MG63 (cell line): ENCODE results near the gene GPR26. TPM values are rescaled to one million over a fixed set of nuclear protein-coding genes. Genes with fewer than 3 reads are reported as not detected.
A peak's percentile ranks its signal among the peaks of the same experiment; 100 is the strongest.

ENCODE experiments used
- DNase-seq: peaks from one replicate; pipeline ENCODE4 v3.0.0-alpha.2; 2020
- H3K27me3 ChIP-seq: fragments of 250-450 bp; sonication (Bioruptor Pico); 2 replicates; pipeline ENCODE4 v1.5.1; 2020; ENCODE audit warnings: mild to moderate bottlenecking, moderate library complexity
- H3K36me3 ChIP-seq: fragments of 250-450 bp; sonication (Bioruptor Pico); 2 replicates; pipeline ENCODE4 v1.5.1; 2020; ENCODE audit warnings: mild to moderate bottlenecking, moderate library complexity
- H3K4me3 ChIP-seq: fragments of 250-450 bp; sonication (Bioruptor Pico); 2 replicates; pipeline ENCODE4 v1.5.1; 2020; ENCODE audit warnings: mild to moderate bottlenecking, moderate library complexity
- H3K9me3 ChIP-seq: fragments of 250-450 bp; sonication (Bioruptor Pico); 2 replicates; pipeline ENCODE4 v1.5.1; 2020; ENCODE audit warnings: mild to moderate bottlenecking, moderate library complexity
- total RNA-seq: library from RNA; depleted of rRNA; stranded (reverse); fragments of >200 nt; shearing (Covaris generic); gene quantifications from 2 replicates; pipeline ENCODE4 v1.2.3, GENCODE V29; 2014; ENCODE audit warnings: low replicate concordance; rRNA removed

The GPR26 gene
- not detected in 2 replicates for total RNA-seq

GRCh38 chr10:123666318-123667236 lies at the start of gene GPR26:
GPR26 (plus strand) TSS chr10:123666355; CDS start chr10:123666408, 53 bp downstream.
- Histone ChIP-seq H3K4me3 (no peak within 1 kb of the TSS), H3K27me3 (peaks cover 17% of the 10 kb centered on the region), H3K9me3 (no peaks in the 10 kb centered on the region), H3K36me3 (no peaks in the 10 kb centered on the region)
- peak; percentile 32 for DNase-seq

- Histone ChIP-seq H3K27me3 (no peaks in the 10 kb centered on the region), H3K36me3 (no peaks in the 10 kb centered on the region), H3K4me3 (no peak overlapping the region), H3K9me3 (no peaks in the 10 kb centered on the region)
- DNase-seq = no peak
Measured at GRCh38 chr10:123618224-123618623, 47.9 kb upstream of the GPR26 start.

- DNase-seq = no peak
- no peaks in the 10 kb centered on the region for H3K27me3 ChIP-seq
- H3K9me3 ChIP-seq = no peaks in the 10 kb centered on the region
- H3K36me3 ChIP-seq = no peaks in the 10 kb centered on the region
- H3K4me3 ChIP-seq = no peak overlapping the region
Measured at GRCh38 chr10:123619067-123619855, 46.9 kb upstream of the GPR26 start.

GRCh38 chr10:123620621-123621020 lies 45.5 kb upstream of the GPR26 start:
- H3K4me3 ChIP-seq = no peak overlapping the region
- H3K9me3 ChIP-seq = no peaks in the 10 kb centered on the region

GRCh38 chr10:123621492-123621891 lies 44.7 kb upstream of the GPR26 start:
- no peaks in the 10 kb centered on the region for H3K9me3 ChIP-seq
- DNase-seq = peak; percentile 81
- H3K27me3 ChIP-seq = no peaks in the 10 kb centered on the region
- no peaks in the 10 kb centered on the region for H3K36me3 ChIP-seq
- no peak overlapping the region for H3K4me3 ChIP-seq

More at GRCh38 chr10:123620621-123621020, 45.5 kb upstream of the GPR26 start:
- Histone ChIP-seq H3K27me3 (no peaks in the 10 kb centered on the region), H3K36me3 (no peaks in the 10 kb centered on the region)
- no peak for DNase-seq

- H3K4me3 ChIP-seq = no peak overlapping the region
- H3K27me3 ChIP-seq = no peaks in the 10 kb centered on the region
- DNase-seq = no peak
- no peaks in the 10 kb centered on the region for H3K9me3 ChIP-seq
- no peaks in the 10 kb centered on the region for H3K36me3 ChIP-seq
Measured at GRCh38 chr10:123621916-123622315, 44.2 kb upstream of the GPR26 start.

GRCh38 chr10:123622381-123622780 lies 43.8 kb upstream of the GPR26 start:
- H3K27me3 ChIP-seq = no peaks in the 10 kb centered on the region
- H3K36me3 ChIP-seq = no peaks in the 10 kb centered on the region
- no peaks in the 10 kb centered on the region for H3K9me3 ChIP-seq
- H3K4me3 ChIP-seq = no peak overlapping the region
- peak; percentile 76 for DNase-seq

- Histone ChIP-seq H3K9me3 (peaks cover 9% of the 10 kb centered on the region), H3K27me3 (no peaks in the 10 kb centered on the region), H3K4me3 (no peak overlapping the region), H3K36me3 (no peaks in the 10 kb centered on the region)
- peak; percentile 68 for DNase-seq
Measured at GRCh38 chr10:123624086-123624485, 42.1 kb upstream of the GPR26 start.

GRCh38 chr10:123633106-123633505 lies 33.0 kb upstream of the GPR26 start:
- Histone ChIP-seq H3K4me3 (no peak overlapping the region), H3K36me3 (no peaks in the 10 kb centered on the region), H3K9me3 (peaks cover 15% of the 10 kb centered on the region), H3K27me3 (no peaks in the 10 kb centered on the region)
- peak; percentile 67 for DNase-seq

GRCh38 chr10:123633636-123634035 lies 32.5 kb upstream of the GPR26 start:
- no peaks in the 10 kb centered on the region for H3K27me3 ChIP-seq
- no peak overlapping the region for H3K4me3 ChIP-seq
- DNase-seq = no peak
- H3K9me3 ChIP-seq = peaks cover 10% of the 10 kb centered on the region
- no peaks in the 10 kb centered on the region for H3K36me3 ChIP-seq

- Histone ChIP-seq H3K4me3 (no peak overlapping the region), H3K36me3 (no peaks in the 10 kb centered on the region)
- DNase-seq = no peak
Measured at GRCh38 chr10:123634221-123634620, 31.9 kb upstream of the GPR26 start.

GRCh38 chr10:123635131-123635530 lies 31.0 kb upstream of the GPR26 start:
- DNase-seq = no peak
- Histone ChIP-seq H3K36me3 (no peaks in the 10 kb centered on the region), H3K9me3 (peaks cover 2% of the 10 kb centered on the region; the same call in 1 of the 2 replicates), H3K4me3 (no peak overlapping the region), H3K27me3 (no peaks in the 10 kb centered on the region)

More at GRCh38 chr10:123634221-123634620, 31.9 kb upstream of the GPR26 start:
- Histone ChIP-seq H3K9me3 (peaks cover 4% of the 10 kb centered on the region), H3K27me3 (no peaks in the 10 kb centered on the region)

GRCh38 chr10:123635745-123636144 lies 30.4 kb upstream of the GPR26 start:
- no peak overlapping the region for H3K4me3 ChIP-seq
- H3K36me3 ChIP-seq = no peaks in the 10 kb centered on the region
- H3K27me3 ChIP-seq = no peaks in the 10 kb centered on the region
- H3K9me3 ChIP-seq = peaks cover 2% of the 10 kb centered on the region; the same call in 1 of the 2 replicates
- no peak for DNase-seq

GRCh38 chr10:123636598-123637325 lies 29.4 kb upstream of the GPR26 start:
- peak; percentile 59 for DNase-seq
- H3K4me3 ChIP-seq = no peak overlapping the region
- H3K36me3 ChIP-seq = no peaks in the 10 kb centered on the region
- H3K9me3 ChIP-seq = no peaks in the 10 kb centered on the region
- no peaks in the 10 kb centered on the region for H3K27me3 ChIP-seq

GRCh38 chr10:123637326-123637880 lies 28.8 kb upstream of the GPR26 start:
- H3K4me3 ChIP-seq = no peak overlapping the region
- no peaks in the 10 kb centered on the region for H3K27me3 ChIP-seq
- no peaks in the 10 kb centered on the region for H3K36me3 ChIP-seq
- no peaks in the 10 kb centered on the region for H3K9me3 ChIP-seq
- DNase-seq = peak; percentile 45

- no peak for DNase-seq
- Histone ChIP-seq H3K4me3 (no peak overlapping the region), H3K27me3 (no peaks in the 10 kb centered on the region), H3K9me3 (no peaks in the 10 kb centered on the region), H3K36me3 (no peaks in the 10 kb centered on the region)
Measured at GRCh38 chr10:123639131-123639530, 27.0 kb upstream of the GPR26 start.
